Fibroblast of pulmonary artery (primary cell): ENCODE results near the gene NUBPL.

Experiments
- DNase-seq: peaks from one replicate; pipeline ENCODE4 v3.0.0-alpha.2; 2010; ENCODE audit warnings: low read depth
- H3K4me3 ChIP-seq: replicated peaks from 2 replicates; pipeline ENCODE4 v1.5.1; 2011; ENCODE audit warnings: low read depth, mild to moderate bottlenecking, control low read depth, low read length, moderate library complexity
- TF ChIP-seq, protein P1 (sequence below): IDR thresholded peaks from 2 replicates; pipeline ENCODE4 v1.5.1; 2011; ENCODE audit warnings: mild to moderate bottlenecking, control low read depth, low read length, inconsistent platforms; ENCODE audit errors: missing control alignments

Gene NUBPL

DNA sequence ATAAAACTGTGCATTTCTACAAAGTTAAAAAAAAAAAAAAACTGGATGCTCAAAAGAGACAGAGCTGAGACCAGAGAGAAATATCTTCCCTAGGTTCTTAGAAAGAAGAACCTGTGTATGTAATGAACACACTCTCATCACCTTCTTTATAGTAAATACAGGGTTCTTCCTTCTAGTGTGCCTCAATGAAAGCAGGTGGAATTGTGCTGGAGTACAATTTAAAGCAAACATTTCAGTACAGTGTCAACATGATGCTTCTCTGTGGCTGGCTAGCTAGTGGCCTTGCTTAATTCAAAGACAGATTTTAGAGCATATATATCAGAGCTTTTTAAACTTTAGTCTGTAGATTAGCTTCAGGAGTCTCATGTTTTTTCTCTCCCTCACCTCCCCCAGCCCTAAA, 266.1 kb downstream of the NUBPL start:
- TF ChIP-seq, protein P1, sequence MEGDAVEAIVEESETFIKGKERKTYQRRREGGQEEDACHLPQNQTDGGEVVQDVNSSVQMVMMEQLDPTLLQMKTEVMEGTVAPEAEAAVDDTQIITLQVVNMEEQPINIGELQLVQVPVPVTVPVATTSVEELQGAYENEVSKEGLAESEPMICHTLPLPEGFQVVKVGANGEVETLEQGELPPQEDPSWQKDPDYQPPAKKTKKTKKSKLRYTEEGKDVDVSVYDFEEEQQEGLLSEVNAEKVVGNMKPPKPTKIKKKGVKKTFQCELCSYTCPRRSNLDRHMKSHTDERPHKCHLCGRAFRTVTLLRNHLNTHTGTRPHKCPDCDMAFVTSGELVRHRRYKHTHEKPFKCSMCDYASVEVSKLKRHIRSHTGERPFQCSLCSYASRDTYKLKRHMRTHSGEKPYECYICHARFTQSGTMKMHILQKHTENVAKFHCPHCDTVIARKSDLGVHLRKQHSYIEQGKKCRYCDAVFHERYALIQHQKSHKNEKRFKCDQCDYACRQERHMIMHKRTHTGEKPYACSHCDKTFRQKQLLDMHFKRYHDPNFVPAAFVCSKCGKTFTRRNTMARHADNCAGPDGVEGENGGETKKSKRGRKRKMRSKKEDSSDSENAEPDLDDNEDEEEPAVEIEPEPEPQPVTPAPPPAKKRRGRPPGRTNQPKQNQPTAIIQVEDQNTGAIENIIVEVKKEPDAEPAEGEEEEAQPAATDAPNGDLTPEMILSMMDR = no peak
- no peak for DNase-seq
- no peak overlapping the region for H3K4me3 ChIP-seq

DNA sequence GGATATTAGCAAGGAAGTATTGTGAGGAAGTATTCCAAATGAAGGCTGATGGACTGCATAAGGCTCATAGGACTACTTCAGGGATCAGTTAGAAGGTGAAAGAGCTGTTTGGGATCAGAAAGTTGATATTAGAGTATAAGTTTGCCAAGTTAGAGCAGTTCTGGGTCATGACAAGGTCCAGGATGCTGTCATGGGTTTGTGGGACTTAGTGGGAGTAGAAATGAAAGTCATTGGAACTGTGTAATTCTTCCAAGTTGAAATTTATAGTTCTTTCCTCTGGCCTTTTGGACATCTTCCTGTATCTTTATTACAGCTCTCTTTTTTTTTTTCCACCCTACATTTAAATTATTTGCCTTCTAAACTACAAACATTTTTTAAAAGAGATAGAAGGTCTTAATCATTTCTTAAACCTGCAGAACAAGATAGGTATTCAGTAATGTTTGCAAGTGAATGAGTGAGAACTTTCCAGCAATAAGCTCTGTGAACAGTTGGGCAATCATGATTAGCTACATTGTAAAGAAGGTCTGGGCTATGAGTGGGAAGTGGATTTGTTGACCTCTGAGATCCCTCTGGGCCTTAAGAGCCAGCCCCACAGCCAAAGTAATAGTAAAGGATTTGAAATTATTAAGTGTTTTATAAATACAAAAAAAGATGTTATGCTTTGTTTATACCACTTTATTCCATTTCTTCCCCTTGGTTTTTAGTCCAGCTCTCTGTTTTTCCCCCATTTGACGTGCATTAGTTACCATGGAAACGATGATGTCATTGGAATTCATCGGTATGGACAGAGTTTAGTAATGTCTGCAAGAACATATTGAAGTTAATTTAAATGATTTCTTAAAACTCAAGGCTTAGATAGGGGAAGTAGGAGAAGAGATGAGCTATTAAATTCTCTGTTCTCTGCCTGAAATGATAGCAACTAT, 268.0 kb downstream of the NUBPL start:
- TF ChIP-seq, protein P1 = no peak
- peak; percentile 90 for DNase-seq
- H3K4me3 ChIP-seq = no peak overlapping the region

GRCh38 chr14:31834616-31835015, 273.4 kb downstream of the NUBPL start:
- no peak overlapping the region for H3K4me3 ChIP-seq
- DNase-seq = peak; percentile 67
- TF ChIP-seq, protein P1 = no peak

DNA sequence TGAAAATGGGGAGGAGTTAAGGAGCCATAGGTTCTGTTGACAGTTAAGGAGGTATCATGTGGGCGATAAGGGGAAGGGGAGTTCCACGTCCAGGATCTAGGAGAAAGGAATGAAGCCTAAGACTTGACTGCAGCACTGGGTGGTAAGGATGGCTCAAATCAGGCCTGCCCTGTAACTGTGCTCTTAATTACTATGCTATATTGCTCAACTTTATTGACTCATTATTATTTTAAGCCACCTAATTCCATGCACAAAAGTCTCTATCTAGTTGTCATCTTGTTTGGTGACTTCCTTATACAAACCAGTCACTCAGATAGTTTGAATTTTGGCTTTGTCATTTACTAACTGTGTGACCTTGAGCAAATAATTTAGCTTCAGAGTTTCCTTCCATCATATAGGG, 273.8 kb downstream of the NUBPL start:
- TF ChIP-seq, protein P1 = no peak
- DNase-seq = no peak
- H3K4me3 ChIP-seq = no peak overlapping the region

GRCh38 chr14:31837031-31837430, 275.8 kb downstream of the NUBPL start:
- TF ChIP-seq, protein P1 = no peak
- DNase-seq = no peak
- H3K4me3 ChIP-seq = no peak overlapping the region

DNA sequence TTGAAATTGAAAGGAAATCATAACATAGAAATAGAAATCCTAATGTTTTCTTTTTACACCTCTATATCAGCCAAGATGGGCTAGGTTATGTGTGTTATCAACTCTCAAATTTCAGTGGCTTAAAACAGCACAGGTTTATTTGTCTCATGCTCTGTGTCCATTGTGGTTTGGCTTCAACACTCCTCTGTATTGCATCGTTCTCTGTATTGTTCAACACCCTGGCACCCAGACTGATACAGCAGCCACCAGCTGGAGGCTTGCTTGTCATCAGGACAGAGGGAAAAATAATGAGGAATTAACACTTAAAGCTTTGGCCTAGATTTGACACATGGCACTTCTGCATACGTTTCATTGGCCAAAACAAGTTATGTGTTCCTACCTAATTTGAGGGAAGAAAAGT, 281.7 kb downstream of the NUBPL start:
- peak; percentile 40 for DNase-seq

More for the DNA sequence above, 281.7 kb downstream of the NUBPL start:
- TF ChIP-seq, protein P1 = no peak
- no peak overlapping the region for H3K4me3 ChIP-seq
